HTERT RPE-1 (cell line): ENCODE measurements around the gene SPAG16.

ENCODE experiments used
- in situ Hi-C: fragments of 300-500 bp; cut with MboI; formaldehyde crosslinking; loops from 4 replicates; pipeline ENCODE4 v1.14.3; 2020; ENCODE audit warnings: low sequenced_read_pairs

Gene SPAG16

DNA sequence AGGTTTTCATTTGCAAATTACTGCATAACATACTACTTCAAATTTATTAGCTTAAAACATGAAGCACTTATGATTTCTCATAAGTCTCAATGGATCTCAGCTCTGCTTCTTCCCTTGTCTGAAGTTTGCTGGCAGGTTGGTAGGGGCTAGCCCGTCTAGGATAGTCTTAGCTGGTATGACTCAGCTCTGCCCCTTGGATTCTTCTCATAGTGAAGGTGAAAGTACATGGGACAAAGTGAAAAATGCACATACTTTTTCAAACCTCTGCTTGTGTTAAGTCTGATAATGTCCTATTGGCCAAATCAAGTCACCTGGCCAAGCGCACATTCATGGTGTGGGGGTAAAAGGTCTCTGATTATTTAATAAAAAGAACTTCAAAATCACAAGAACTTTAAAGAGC lies 941.8 kb downstream of the SPAG16 start:
- in situ Hi-C loops: no loop called here

DNA sequence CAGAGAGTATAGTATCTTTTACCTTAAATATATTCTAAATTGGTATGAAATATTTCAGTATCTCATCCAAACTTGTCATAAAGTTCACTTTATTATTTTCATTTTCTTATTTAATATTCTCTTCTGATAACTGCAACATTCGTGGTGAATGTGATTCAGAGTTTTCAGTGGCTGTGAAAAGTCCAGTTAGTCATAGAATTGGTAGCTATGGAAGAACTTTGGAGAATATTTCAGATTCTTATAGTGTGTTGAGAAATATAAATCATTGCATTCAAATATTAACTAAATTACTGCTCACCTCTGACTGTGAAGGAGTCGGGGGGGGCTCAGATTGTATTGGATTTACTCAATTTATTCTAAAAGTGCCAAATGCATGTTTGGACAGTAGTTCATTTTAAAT lies 948.0 kb downstream of the SPAG16 start:
- in situ Hi-C loops: no loop called here

DNA sequence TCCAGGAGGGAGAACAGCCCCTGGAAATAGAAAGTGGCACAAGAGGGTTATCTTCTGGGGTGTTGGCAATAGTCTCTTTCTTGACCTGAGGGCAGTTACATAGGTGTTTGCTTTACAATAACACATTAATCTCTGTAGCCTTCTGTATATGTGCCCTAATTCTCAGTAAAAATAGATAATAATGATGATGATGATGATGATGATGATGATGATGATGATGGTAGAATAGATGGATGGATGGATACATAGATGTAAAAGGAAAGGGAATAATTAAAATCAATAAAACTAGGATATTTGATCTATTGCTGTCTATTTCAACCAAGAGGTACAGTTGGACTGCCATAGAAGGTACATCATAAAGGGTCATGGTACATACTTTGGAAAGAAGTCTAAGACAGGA lies 948.9 kb downstream of the SPAG16 start:
- in situ Hi-C loops: no loop called here

DNA sequence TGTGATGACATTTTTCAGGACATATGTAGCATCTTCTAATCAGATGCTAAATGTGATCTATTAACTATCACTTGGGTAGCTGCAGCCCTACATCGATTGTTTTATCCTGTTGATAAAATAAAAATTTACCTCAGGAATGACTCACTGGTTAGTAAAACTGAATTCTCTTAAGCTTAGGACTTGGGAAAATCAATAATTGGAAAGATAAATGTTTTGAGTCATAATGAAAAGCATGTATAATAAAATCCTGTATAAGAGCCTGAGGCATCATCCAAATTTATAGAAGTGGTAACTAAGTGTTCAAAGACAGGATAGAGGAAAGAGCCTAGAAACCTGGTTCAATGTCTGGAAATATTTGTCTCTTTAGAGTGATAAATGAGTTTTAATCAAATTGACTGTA lies 958.5 kb downstream of the SPAG16 start:
- in situ Hi-C loops: no loop called here

DNA sequence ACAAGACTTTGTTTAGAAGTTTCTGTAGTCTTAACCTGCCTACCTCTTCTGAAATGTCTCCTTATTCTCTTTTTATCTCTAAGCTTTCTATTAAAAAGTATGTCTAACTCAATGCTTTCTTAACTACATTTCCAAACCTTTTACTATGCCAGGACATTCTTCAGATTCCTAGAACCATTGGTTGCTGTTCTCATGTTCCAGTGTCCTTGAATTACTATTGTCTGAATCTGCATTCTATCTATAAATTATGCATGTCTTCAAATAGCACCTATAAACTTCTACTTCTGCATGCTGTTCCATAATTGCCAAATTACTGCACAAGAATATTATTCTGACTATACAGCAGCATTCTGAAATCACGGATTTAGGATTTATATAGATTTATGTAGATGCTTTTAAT lies 960.6 kb downstream of the SPAG16 start:
- in situ Hi-C loops: no loop called here

DNA sequence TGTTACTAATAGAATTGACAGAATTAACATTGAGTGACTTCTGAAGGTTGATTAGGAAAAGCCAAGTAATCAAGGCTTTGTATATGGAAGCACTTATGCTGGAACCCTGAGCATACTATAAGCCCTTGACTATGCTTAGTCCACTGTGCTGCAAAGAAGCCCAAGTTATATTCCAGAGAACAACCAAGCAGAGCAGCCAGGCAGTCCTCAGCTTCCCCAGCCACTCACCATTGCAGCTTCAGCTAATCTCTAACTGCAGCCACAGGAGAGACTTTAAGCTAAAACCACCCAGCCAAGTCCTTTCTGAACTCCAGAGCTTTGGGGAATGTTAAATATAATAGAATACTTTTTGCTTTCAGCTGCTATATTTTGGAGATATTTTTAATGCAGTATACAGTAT lies 962.2 kb downstream of the SPAG16 start:
- in situ Hi-C loops: no loop called here

DNA sequence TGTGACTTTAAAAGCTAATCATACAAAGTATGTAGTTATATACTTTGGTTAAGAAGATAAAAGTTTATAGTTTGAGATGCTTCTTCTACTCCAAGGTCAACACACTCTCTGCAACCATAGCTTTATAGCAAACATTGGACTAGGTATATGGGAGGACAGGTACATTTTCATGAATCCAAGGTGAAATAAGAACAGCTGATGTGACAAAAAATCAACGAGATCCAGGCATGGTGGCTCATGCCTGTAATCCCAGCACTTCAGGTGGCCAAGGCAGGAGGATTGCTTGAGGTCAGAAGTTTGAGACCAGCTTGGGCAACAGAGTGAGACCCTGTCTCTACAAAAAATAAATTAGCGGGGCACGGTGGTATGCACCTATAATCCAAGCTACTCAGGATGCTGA lies 963.3 kb downstream of the SPAG16 start:
- in situ Hi-C loops: no loop called here

DNA sequence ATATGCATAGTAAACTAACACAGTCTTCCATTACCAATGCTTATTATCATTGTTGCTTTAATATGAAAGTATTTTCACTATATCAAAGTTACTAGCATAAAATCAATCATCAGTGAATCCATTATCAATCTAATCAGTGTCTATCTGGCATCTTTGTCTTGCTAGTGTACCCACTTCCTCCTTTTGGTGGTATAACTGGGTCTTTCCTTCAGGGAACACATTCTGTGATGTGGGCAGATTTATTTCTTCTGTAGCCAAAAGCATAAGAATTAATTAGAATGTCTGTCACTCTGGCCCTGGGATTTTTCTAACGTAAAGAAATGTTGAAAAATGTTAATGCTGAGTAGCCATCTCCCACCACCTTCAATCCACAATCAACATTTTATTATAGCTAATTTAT lies 970.8 kb downstream of the SPAG16 start:
- in situ Hi-C loops: no loop called here

DNA sequence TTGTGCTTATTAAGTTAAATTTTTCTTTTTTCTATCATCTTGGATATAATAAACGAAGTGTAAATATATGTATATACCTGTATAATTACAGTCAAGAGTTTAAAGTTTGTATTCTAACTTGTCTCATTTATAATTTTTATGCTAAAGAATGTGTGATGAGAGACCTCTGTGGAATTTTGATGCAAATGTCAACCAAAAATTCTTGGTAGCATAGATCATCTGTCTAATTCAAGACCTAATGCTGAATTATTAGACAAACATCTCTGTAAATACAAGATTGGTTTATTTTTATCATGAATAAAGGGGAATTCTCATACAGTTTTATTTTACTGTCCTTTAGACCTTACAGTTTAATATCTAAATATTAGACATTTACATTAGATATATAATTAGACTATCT lies 977.4 kb downstream of the SPAG16 start:
- in situ Hi-C loops: no loop called here

DNA sequence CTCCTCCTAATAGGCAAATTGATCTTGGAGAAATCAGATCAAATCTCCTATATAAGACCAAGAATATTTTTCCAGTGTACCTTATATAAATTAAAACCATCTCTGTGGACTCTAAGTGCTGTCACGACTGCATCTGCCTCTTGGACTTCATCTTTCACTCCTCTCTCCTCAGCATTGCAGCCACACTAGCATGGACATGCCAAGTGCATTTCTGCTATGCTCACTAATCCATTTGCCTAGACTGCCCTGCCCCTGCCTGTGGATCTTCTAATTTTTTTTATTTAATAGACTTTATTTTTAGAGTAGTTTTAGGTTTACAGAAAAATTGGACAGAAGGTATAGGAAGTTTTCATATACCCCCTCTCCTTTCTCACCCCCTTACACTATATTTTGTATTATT lies 979.9 kb downstream of the SPAG16 start:
- in situ Hi-C loops: no loop called here

DNA sequence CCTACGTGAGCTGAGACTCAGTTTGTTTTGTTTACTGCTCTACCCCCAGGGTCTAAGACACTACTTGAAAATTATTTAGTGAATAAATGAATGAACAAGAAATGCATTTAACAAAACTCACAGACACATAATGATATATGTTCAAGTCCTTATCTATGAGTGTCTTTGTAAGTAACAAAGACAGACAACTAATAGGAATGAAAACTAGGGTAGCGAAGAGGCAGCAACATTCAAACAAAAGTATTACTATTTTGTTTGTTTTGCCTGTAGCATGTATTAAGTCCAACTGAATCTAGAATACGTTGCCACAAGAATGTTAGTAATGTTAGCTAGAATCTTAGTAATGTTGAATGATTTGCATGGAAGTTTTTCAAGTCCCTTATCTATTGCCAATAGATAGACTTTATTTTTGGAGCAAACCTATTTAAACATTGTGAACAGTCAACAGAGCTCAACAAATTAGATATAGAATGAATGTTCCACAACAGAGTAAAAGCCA lies 981.8 kb downstream of the SPAG16 start:
- in situ Hi-C loops: no loop called here

DNA sequence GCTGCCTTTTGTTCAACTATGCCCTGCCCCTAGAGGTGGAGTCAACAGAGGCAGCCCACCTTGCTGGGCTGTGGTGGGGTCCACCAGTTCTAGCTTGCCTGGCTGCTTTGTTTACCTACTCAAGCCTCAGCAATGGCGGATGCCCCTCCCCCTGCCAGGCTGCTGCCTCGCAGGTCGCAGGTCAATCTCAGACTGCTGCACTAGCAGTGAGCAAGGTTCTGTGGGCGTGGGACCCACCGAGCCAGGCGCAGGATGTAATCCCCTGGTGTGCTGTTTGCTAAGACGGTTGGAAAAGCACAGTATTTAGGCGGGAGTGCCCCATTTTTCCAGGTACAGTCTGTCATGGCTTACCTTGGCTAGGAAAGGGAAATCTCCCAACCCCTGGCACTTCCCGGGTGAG lies 993.6 kb downstream of the SPAG16 start:
- in situ Hi-C loops: no loop called here

DNA sequence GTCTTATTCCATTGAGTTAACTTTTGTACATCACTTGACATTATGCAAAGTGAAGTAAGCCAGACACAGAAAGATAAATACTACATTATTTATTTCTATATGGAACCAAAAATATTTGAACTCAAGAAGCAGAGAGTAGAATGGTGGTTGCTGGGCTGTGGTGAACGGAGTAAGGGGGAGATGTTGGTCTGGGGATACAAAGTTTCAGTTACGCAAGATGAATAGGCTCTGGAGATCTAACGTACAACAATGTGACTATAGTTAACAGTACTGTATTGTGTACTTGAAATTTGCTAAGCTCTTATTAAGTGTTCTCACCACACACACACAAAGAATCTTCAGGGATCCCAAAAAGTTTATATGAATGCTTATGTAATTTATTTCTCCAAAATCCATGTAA lies 1001.7 kb downstream of the SPAG16 start:
- in situ Hi-C loops: no loop called here

DNA sequence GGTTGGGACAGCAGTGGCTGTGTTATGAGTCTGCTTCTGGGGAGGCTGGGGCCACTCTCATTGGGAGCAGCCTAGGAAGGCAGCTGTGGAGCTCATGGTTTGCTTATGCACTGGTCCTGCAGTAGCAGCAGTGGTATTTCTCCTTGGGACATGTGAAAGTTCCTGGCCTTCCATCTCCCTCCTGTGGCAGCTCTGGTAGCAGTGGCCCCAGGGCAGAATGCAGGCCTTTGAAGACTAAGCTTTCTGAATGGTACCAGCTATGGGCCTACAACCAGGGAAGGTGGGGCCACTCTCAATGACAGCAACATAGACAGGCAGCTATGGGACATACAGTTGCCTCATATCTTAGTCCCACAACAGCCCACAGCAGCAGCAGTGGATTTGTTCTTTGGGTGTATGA lies 1009.3 kb downstream of the SPAG16 start:
- in situ Hi-C loops: no loop called here

DNA sequence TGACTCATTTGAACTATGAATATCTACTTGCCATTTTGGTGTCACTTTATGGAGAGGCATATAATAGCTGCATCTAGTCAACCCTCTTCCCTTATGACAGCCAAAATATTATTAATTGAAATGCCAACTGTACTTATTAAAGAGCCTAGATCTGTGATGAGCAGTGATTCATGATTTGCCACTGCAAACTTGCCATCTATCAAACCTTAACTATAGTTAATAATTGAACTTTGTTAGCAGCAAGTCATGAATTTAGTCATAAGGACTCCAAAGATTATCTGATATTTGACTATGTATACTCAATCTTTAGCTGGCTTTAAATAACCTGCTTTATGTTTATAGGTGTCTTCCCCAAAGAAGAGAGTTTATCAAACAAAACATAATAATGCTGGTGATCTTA lies 1010.2 kb downstream of the SPAG16 start:
- in situ Hi-C loops: no loop called here

DNA sequence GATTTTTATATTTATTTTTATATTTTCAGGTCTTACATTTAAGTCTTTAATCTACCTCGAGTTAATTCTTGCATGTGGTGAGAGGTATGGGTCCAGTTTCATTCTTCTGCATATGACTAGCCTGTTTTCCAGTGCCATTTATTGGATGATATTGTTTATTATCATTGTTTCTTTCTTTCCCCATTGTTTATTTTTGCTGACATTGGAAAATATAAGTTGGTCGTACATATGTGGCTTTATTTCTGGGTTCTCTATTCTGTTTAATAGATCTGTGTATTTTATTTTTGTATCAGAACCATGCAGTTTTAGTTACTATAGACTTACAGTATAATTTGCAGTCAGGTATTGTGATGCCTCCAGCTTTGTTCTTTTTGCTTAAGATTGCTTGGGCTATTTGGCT lies 1013.2 kb downstream of the SPAG16 start:
- in situ Hi-C loops: no loop called here

DNA sequence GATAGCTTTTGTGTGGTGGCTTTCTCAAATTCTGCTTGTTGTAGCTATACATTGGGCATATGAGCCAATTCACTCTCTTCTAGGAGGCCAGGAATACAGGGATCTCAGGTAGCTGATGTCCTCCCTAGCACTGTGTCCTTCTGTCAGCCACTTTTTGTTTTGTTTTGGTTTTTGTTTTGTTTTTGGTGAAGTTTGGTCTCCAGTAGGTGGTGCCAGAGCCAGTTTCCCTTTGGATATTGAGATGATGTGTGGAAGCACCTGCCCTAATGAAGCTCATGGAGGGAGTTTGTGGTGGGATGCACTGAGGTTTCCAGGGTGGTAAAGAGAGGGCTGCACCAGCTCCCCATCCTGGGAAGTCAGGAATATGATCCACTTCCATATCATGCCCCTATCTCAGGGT lies 1026.1 kb downstream of the SPAG16 start:
- in situ Hi-C loops: no loop called here

DNA sequence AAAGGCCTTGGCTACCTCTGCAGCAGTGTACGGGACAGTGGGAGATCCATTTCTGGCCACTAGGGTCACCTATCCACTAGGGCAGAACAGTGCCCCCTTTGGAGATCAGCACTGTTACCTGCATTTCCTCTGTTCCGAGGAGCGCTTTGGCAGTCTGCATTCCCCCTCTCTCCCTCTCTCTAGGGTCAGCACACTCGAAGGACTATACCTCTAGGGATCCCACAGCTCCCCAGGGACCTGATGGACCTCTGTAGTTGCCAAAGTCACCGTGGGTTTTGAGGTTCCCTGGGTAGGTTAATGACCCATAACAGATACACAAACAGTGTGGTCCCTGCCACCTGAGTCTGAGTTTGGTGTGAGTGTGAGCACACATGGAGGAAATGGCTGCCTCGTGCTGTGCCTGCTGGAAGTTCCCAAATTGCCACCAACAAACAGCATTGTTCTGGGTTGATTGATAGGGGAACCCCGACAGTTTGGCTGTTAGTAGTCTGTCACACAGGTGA lies 1026.8 kb downstream of the SPAG16 start:
- in situ Hi-C loops: no loop called here

DNA sequence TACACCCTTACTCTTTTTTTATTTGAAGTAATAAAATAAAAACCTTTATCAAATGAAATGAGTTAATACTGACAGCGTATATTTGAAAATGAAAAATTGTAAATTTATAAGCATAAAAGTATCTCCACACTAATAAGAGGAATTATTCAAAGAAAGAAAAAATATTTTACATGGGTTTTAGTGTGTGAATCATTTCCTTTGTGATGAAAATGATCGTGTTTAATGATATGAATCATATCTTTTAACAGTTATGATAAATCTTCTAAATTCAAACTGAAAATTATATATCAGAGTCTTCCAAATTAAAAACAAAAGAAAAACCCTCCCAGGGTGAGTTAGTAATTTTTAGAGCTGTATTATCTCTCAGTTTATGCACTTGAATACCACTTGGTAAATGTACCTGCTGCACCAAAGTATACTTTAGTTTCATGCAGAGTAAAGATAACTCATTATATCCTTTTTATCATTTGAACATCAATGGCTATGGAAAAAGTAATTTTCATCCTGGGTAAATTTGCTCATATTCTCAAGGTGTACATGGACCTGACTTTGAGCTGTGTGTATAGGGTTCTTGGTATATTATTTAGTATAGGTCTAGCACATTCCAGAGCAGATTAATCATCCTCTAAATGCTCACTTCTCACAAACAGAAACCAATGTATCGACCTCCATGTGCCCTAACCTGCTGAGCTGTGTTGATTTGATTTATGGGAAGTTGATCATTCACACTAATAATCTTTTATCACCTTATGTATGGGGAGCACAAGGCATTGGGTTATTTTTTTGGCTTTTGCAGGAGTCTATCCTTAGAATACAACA lies 1027.9 kb downstream of the SPAG16 start:
- in situ Hi-C loops: no loop called here

DNA sequence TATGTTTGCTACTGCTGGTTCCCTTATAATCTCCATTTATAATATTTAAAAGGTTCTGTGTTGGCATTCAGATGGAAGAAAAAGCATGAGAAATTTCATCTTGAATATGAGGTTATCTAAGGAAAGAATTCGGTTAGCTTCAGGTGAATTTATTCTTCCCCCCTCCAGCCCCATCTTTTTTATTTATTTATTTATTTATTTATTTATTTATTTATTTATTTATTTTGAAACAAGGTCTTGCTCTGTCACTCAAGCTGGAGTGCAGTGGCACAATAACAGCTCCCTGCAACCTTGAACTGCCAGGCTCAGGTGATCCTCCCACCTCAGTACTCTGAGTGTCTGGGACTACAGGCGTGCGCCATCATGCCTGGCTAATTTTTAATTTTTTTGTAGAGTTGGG lies 1031.1 kb downstream of the SPAG16 start:
- in situ Hi-C loops: no loop called here

DNA sequence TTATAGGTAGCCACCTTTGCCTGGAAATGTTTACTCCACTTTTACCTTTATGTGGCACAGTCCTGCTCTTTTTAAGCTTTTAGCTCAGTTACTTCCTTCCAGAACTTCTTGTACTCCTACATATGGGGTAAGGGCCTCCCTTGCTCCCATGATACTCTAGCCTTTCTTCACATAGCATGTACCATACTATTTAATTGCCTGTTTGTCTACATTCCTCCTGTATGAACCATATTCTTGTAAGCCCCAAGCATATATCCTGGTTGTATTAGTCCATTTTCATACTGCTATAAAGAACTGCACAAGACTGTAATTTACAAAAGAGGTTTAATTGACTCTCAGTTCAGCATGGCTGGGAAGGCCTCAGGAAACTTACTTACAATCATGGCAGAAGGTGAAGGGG lies 1035.9 kb downstream of the SPAG16 start:
- in situ Hi-C loops: no loop called here

DNA sequence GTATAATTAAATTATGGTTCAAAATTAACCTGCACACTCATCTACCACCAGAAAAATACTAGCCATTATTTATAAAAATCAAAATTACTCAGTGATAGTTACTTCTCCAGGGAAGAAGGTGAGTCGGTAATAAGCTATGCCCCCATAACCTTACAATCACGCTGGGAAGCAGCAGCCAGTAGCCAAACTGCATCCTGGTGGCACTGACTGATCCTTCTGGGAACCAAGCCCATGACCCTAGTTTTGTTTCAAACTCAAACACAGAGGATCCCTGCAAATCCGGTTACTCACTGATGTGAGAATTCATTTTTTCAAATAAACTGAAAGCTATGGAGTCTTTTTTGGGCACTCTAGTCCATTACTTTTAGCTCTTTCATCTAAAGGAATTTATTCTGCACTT lies 1038.4 kb downstream of the SPAG16 start:
- in situ Hi-C loops: no loop called here

DNA sequence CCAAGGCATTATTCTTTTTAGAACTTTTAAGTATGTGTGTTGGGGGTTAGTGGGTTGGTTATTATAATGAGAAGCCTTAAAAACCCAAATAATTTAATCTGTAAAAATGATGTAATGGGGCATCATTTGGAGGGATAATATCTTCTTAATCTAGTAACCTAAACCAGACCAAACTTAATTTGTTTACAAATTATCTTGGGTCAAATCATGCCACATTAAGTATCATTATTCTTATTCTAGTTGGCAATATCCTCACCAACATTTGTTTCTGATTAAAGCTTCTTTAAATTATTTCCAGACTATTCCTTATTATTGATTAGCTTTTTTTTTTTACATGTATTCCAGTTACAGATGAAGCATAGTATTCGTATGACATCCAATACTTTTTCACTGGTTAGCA lies 1041.1 kb downstream of the SPAG16 start:
- in situ Hi-C loops: no loop called here
